ENCODE measurements around the gene PDZD8.
"Not testable (repeated sequence)": the region's sequence is repeated elsewhere in the genome, so short reads cannot be mapped to it uniquely, and the experiment has no call there.

The PDZD8 gene

DNA sequence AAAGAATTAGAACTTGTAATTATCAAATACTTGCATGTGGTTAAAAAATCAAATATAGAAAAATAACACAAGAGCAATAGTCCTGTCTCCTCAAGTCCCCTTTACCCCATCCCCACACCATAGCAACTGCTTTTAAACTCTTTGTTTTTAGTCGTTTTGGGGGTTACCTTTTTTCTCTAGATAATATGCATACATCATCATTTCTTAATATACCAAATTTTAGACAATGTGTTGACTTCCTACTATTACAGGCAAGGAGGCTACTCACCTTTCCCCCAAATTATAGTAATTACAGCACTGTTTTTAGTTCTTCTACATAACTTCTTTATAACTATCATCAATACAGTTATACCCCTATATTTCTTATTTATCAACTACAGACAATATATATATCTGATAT is 77.0 kb downstream of the PDZD8 start:
- TF ChIP-seq RARB (CRISPR knock-in tag; IDR thresholded peaks at IDR 0.05) (no peak), GLIS3 (CRISPR knock-in tag; IDR thresholded peaks at IDR 0.05) (no peak), TCF4 (CRISPR knock-in tag; IDR thresholded peaks at IDR 0.05; ENCODE audit: borderline replicate concordance) (no peak), ZFP30 (CRISPR knock-in tag; IDR thresholded peaks at IDR 0.05) (no peak), ARNTL (CRISPR knock-in tag; IDR thresholded peaks at IDR 0.05; ENCODE audit: borderline replicate concordance, low read depth) (no peak), ZFP3 (CRISPR knock-in tag; IDR thresholded peaks at IDR 0.05) (no peak), ZC3H10 (CRISPR knock-in tag; IDR thresholded peaks at IDR 0.05) (no peak)
- TF ChIP-seq, protein P1, sequence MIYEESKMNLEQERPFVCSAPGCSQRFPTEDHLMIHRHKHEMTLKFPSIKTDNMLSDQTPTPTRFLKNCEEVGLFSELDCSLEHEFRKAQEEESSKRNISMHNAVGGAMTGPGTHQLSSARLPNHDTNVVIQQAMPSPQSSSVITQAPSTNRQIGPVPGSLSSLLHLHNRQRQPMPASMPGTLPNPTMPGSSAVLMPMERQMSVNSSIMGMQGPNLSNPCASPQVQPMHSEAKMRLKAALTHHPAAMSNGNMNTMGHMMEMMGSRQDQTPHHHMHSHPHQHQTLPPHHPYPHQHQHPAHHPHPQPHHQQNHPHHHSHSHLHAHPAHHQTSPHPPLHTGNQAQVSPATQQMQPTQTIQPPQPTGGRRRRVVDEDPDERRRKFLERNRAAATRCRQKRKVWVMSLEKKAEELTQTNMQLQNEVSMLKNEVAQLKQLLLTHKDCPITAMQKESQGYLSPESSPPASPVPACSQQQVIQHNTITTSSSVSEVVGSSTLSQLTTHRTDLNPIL (CRISPR knock-in tag; IDR thresholded peaks at IDR 0.05; ENCODE audit: low read depth) = no peak
- TF ChIP-seq, protein P2, sequence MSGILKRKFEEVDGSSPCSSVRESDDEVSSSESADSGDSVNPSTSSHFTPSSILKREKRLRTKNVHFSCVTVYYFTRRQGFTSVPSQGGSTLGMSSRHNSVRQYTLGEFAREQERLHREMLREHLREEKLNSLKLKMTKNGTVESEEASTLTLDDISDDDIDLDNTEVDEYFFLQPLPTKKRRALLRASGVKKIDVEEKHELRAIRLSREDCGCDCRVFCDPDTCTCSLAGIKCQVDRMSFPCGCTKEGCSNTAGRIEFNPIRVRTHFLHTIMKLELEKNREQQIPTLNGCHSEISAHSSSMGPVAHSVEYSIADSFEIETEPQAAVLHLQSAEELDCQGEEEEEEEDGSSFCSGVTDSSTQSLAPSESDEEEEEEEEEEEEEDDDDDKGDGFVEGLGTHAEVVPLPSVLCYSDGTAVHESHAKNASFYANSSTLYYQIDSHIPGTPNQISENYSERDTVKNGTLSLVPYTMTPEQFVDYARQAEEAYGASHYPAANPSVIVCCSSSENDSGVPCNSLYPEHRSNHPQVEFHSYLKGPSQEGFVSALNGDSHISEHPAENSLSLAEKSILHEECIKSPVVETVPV (CRISPR knock-in tag; IDR thresholded peaks at IDR 0.05) = no peak
- TF ChIP-seq, protein P3, sequence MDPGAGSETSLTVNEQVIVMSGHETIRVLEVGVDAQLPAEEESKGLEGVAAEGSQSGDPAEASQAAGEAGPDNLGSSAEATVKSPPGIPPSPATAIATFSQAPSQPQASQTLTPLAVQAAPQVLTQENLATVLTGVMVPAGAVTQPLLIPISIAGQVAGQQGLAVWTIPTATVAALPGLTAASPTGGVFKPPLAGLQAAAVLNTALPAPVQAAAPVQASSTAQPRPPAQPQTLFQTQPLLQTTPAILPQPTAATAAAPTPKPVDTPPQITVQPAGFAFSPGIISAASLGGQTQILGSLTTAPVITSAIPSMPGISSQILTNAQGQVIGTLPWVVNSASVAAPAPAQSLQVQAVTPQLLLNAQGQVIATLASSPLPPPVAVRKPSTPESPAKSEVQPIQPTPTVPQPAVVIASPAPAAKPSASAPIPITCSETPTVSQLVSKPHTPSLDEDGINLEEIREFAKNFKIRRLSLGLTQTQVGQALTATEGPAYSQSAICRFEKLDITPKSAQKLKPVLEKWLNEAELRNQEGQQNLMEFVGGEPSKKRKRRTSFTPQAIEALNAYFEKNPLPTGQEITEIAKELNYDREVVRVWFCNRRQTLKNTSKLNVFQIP (CRISPR knock-in tag; IDR thresholded peaks at IDR 0.05; ENCODE audit: borderline replicate concordance, low read depth) = no peak
- ATAC-seq = no peak

DNA sequence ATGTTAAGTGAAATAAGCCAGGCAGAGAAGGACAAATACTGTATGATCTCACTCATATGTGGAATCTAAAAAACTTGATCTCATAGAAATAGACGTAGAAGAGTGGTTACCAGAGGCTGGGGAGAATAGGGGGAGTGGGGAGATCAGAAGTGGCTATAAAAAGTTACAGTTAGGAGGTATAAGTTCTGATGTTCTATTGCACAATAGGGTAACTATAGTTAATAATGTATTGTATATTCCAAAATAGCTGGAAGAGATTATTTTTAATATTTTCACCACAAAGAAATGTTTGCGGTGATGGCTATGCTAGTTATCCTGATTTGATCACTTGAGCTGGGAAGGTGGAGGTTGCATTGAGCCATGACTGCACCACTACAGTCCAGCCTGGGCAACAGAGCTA is 80.5 kb downstream of the PDZD8 start:
- ATAC-seq = no peak
- TF ChIP-seq ZNF8 (CRISPR knock-in tag; IDR thresholded peaks at IDR 0.05) (no peak), ISL1 (CRISPR knock-in tag; IDR thresholded peaks at IDR 0.05) (no peak), ZC3H10 (CRISPR knock-in tag; IDR thresholded peaks at IDR 0.05) (no peak), TCF4 (CRISPR knock-in tag; IDR thresholded peaks at IDR 0.05; ENCODE audit: borderline replicate concordance) (no peak)
- TF ChIP-seq, protein P4, sequence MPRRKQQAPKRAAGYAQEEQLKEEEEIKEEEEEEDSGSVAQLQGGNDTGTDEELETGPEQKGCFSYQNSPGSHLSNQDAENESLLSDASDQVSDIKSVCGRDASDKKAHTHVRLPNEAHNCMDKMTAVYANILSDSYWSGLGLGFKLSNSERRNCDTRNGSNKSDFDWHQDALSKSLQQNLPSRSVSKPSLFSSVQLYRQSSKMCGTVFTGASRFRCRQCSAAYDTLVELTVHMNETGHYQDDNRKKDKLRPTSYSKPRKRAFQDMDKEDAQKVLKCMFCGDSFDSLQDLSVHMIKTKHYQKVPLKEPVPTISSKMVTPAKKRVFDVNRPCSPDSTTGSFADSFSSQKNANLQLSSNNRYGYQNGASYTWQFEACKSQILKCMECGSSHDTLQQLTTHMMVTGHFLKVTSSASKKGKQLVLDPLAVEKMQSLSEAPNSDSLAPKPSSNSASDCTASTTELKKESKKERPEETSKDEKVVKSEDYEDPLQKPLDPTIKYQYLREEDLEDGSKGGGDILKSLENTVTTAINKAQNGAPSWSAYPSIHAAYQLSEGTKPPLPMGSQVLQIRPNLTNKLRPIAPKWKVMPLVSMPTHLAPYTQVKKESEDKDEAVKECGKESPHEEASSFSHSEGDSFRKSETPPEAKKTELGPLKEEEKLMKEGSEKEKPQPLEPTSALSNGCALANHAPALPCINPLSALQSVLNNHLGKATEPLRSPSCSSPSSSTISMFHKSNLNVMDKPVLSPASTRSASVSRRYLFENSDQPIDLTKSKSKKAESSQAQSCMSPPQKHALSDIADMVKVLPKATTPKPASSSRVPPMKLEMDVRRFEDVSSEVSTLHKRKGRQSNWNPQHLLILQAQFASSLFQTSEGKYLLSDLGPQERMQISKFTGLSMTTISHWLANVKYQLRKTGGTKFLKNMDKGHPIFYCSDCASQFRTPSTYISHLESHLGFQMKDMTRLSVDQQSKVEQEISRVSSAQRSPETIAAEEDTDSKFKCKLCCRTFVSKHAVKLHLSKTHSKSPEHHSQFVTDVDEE (CRISPR knock-in tag; IDR thresholded peaks at IDR 0.05) = no peak
- TF ChIP-seq, protein P1 (CRISPR knock-in tag; IDR thresholded peaks at IDR 0.05; ENCODE audit: low read depth) = no peak

DNA sequence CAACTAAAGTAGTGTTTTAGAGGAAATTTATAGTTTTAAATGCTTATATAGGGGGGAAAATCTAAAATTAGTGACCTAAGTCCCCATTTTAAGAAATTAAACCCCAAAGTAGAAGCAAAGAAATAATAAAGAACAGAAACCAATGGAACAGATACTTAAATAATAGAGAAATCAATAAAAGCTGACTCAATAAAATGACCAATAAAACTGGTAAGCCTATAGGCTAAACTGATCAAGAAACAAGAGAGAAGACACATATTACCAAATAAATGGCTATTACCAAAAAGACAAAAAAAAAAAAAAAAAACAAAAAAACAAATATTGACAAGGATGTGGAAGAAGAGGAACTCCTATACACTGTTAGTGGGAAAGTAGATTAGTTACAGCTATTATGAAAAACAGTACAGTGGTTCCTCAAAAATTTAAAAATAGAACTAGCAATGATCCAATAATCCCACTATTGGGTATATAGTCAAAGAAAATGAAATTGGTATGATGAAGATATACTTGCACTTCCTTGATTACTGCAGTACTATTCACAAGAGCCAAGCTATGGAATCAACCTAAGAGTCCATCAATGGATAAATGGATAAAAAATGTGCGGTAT is 81.1 kb downstream of the PDZD8 start:
- TF ChIP-seq ZNF565 (CRISPR knock-in tag; conservative IDR thresholded peaks at IDR 0.05; ENCODE audit: low read depth) = no peak
- TF ChIP-seq, protein P2 (CRISPR knock-in tag; IDR thresholded peaks at IDR 0.05) = no peak
- TF ChIP-seq, protein P3 (CRISPR knock-in tag; IDR thresholded peaks at IDR 0.05; ENCODE audit: borderline replicate concordance, low read depth) = no peak
- no peak for TF ChIP-seq GLIS3 (CRISPR knock-in tag; IDR thresholded peaks at IDR 0.05)
- no peak for TF ChIP-seq ZFP3 (CRISPR knock-in tag; IDR thresholded peaks at IDR 0.05)
- no peak for TF ChIP-seq ZC3H10 (CRISPR knock-in tag; IDR thresholded peaks at IDR 0.05)
- TF ChIP-seq ESRRG (CRISPR knock-in tag; IDR thresholded peaks at IDR 0.05) = no peak
- TF ChIP-seq TOX (CRISPR knock-in tag; IDR thresholded peaks at IDR 0.05; ENCODE audit: borderline replicate concordance) = no peak
- TF ChIP-seq ISL1 (CRISPR knock-in tag; IDR thresholded peaks at IDR 0.05) = no peak
- no peak for TF ChIP-seq ARNTL (CRISPR knock-in tag; IDR thresholded peaks at IDR 0.05; ENCODE audit: borderline replicate concordance, low read depth)
- TF ChIP-seq, protein P4 (CRISPR knock-in tag; IDR thresholded peaks at IDR 0.05) = no peak
- no peak for TF ChIP-seq RARB (CRISPR knock-in tag; IDR thresholded peaks at IDR 0.05)
- no peak for TF ChIP-seq TCF4 (CRISPR knock-in tag; IDR thresholded peaks at IDR 0.05; ENCODE audit: borderline replicate concordance)
- no peak for TF ChIP-seq BACH2 (CRISPR knock-in tag; IDR thresholded peaks at IDR 0.05; ENCODE audit: borderline replicate concordance)
- no peak for TF ChIP-seq SNAI2 (CRISPR knock-in tag; IDR thresholded peaks at IDR 0.05)
- no peak for TF ChIP-seq ZFP30 (CRISPR knock-in tag; IDR thresholded peaks at IDR 0.05)
- no peak for TF ChIP-seq CSDC2 (CRISPR knock-in tag; IDR thresholded peaks at IDR 0.05)
- TF ChIP-seq PPARA (CRISPR knock-in tag; IDR thresholded peaks at IDR 0.05; ENCODE audit: borderline replicate concordance) = no peak
- no peak for ATAC-seq

DNA sequence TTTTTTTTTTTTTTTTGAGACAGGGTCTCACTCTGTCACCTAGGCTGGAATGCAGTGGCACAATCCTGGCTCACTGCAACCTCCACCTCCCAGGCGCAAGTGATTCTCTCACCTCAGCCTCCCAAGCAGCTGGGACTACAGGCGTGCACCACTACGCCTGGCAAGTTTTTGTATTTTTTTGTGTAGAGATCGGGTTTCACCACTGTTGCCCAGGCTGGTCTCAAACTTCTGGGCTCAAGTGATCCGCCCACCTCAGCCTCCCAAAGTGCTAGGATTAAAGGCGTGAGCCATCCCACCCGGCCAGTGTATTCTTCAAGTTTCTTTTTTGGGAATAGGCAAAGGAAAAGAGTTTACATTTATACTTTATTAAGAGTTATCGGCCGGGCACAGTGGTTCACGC is 84.4 kb downstream of the PDZD8 start:
- not testable (repeated sequence) for ATAC-seq
